Hepatocyte (in vitro differentiated cells): ENCODE results near the gene ZNRF1. TPM values are rescaled to one million over a fixed set of nuclear protein-coding genes. Genes with fewer than 3 reads are reported as not detected.

Experiments used
- DNase-seq: peaks from one replicate; pipeline ENCODE4 v3.0.0-alpha.2; 2016; ENCODE audit warnings: low spot score
- H2AFZ ChIP-seq: fragments of 200-600 bp; sonication (generic); 2 replicates; pipeline ENCODE4 v1.6.0; 2016; ENCODE audit warnings: antibody characterized with exemption, mild to moderate bottlenecking
- H3K27ac ChIP-seq: fragments of 200-600 bp; sonication (generic); 2 replicates; pipeline ENCODE4 v1.5.1; 2016; ENCODE audit warnings: mild to moderate bottlenecking
- H3K27me3 ChIP-seq: fragments of 200-600 bp; sonication (generic); 2 replicates; pipeline ENCODE4 v1.6.1; 2016
- H3K36me3 ChIP-seq: fragments of 200-600 bp; sonication (generic); replicated peaks from 2 replicates; pipeline ENCODE4 v1.5.1; 2016; ENCODE audit warnings: low read depth; ENCODE audit not compliant: insufficient read depth
- H3K4me1 ChIP-seq: fragments of 200-600 bp; sonication (generic); 2 replicates; pipeline ENCODE4 v1.5.1; 2016; ENCODE audit warnings: mild to moderate bottlenecking, moderate library complexity; ENCODE audit not compliant: insufficient read depth
- H3K4me2 ChIP-seq: fragments of 200-600 bp; sonication (generic); 2 replicates; pipeline ENCODE4 v1.6.0; 2016
- H3K4me3 ChIP-seq: fragments of 200-600 bp; sonication (generic); 2 replicates; pipeline ENCODE4 v1.5.1; 2016; ENCODE audit warnings: mild to moderate bottlenecking
- H3K79me2 ChIP-seq: fragments of 200-600 bp; sonication (generic); 2 replicates; pipeline ENCODE4 v1.6.0; 2017; ENCODE audit warnings: mild to moderate bottlenecking
- H3K9me2 ChIP-seq: fragments of 200-600 bp; sonication (generic); replicated peaks from 2 replicates; pipeline ENCODE4 v1.6.0; 2017; ENCODE audit warnings: mild to moderate bottlenecking; ENCODE audit not compliant: insufficient read depth
- H3K9me3 ChIP-seq: fragments of 200-600 bp; sonication (generic); 2 replicates; pipeline ENCODE4 v1.5.1; 2016; ENCODE audit warnings: low read depth, mild to moderate bottlenecking
- H4K20me1 ChIP-seq: fragments of 200-600 bp; sonication (generic); 2 replicates; pipeline ENCODE4 v1.6.0; 2016; ENCODE audit warnings: mild to moderate bottlenecking; ENCODE audit not compliant: insufficient read depth, poor library complexity, severe bottlenecking
- EZH2 ChIP-seq: fragments of 200-600 bp; sonication (generic); IDR thresholded peaks from 2 replicates; pipeline ENCODE4 v1.6.1; 2016; ENCODE audit warnings: antibody characterized with exemption, mild to moderate bottlenecking, borderline replicate concordance
- EZH2phosphoT487 ChIP-seq: fragments of 200-600 bp; sonication (generic); IDR thresholded peaks from one replicate; pipeline ENCODE4 v1.6.1; 2018; ENCODE audit warnings: antibody characterized with exemption, mild to moderate bottlenecking, low read depth, moderate library complexity; ENCODE audit not compliant: unreplicated experiment, severe bottlenecking
- WGBS: methylation state at CpG from one replicate; pipeline ENCODE4 v1.1.6; 2016; ENCODE audit warnings: low lambda C conversion rate; ENCODE audit errors: missing lambda C conversion rate; 5-methylcytosine and 5-hydroxymethylcytosine counted together
- polyA plus RNA-seq: library from polyadenylated mRNA; unstranded; fragments of >200 nt; fragmentation: Nextera tagmentation; extraction: Ambion mirVana; gene quantifications from 2 replicates; pipeline ENCODE4 v1.2.1, GENCODE V29; 2016
- total RNA-seq: library from RNA; depleted of rRNA; stranded (reverse); fragments of >200 nt; gene quantifications from 2 replicates; pipeline ENCODE4 v1.2.3, GENCODE V29; 2014
- TF ChIP-seq, protein P1 (sequence below): fragments of 200-600 bp; sonication (generic); IDR thresholded peaks from 2 replicates; pipeline ENCODE4 v1.5.1; 2016; ENCODE audit warnings: antibody characterized with exemption, mild to moderate bottlenecking; ENCODE audit not compliant: poor library complexity

Gene ZNRF1
- total and polyA plus RNA-seq, 2 experiments from 2014 or later, result 23.0 to 46.5 TPM

DNA sequence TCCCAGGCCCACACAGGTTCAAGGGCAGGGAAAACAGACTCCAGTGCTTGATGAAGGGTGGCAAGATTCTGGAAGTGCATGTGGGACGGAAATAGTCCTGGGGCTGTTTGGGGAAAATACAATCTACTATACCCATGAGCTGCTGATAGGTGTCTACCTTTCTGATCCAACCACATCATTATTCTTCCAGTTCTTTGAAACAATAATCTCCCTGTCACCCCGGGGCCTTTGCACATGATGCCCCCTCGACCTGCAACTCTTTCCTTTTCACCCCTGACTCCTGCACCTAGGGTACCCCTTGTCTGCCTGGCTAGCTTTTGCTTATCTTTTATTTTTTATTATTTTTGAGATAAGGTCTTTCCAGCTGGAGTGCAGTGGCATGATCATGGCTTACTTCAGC, 72.8 kb downstream of the ZNRF1 start:
- Histone ChIP-seq H3K4me3 (no peak overlapping the region), H2AFZ (no peak overlapping the region), H3K4me2 (no peak overlapping the region), H4K20me1 (peaks cover 15% of the 10 kb centered on the region), H3K9me3 (no peaks in the 10 kb centered on the region), H3K27me3 (no peaks in the 10 kb centered on the region), H3K79me2 (peaks cover 91% of the 10 kb centered on the region), H3K9me2 (no peaks in the 10 kb centered on the region), H3K27ac (peak overlapping the region; percentile 64), H3K36me3 (no peaks in the 10 kb centered on the region), H3K4me1 (peaks cover 15% of the 10 kb centered on the region)
- TF ChIP-seq EZH2 (no peak), EZH2phosphoT487 (no peak)
- TF ChIP-seq, protein P1, sequence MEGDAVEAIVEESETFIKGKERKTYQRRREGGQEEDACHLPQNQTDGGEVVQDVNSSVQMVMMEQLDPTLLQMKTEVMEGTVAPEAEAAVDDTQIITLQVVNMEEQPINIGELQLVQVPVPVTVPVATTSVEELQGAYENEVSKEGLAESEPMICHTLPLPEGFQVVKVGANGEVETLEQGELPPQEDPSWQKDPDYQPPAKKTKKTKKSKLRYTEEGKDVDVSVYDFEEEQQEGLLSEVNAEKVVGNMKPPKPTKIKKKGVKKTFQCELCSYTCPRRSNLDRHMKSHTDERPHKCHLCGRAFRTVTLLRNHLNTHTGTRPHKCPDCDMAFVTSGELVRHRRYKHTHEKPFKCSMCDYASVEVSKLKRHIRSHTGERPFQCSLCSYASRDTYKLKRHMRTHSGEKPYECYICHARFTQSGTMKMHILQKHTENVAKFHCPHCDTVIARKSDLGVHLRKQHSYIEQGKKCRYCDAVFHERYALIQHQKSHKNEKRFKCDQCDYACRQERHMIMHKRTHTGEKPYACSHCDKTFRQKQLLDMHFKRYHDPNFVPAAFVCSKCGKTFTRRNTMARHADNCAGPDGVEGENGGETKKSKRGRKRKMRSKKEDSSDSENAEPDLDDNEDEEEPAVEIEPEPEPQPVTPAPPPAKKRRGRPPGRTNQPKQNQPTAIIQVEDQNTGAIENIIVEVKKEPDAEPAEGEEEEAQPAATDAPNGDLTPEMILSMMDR, result no peak
- WGBS, result 88% methylated on average over 3 of the region's 3 CpGs
- DNase-seq, result no peak

DNA sequence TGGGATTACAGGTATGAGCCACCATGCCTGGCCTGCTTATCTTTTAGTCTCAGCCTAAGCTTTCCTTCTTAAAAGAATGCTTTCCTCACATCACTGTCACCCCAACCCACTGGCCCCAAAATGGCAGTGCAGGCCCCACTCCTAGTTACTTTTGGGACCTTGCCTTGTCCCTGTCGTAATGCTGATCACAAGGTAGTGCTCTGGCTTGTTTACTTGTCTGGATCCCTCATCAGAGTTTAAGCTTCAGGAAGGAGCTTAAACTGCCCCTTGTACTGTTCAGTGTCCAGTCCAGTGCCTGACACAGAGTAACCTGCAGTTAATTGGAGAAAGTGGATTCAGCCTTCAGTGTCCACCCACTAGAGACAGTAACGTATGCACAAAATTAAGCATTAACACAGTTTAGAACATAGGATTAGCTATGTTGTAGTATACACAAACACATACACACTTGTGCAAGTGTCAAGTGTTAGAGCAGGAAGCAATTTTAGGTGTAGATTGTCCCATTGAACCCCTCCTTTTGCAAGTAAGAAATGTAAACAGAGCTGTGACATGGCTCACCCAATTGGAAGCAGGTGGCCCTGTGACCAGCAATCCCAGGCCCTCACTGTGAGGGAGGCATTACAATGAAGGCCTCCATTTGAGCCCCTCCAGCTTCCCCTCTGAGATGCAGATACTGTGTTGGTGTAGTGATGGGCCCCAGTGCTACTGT, 73.6 kb downstream of the ZNRF1 start:
- H3K9me2 ChIP-seq, result no peaks in the 10 kb centered on the region
- H3K4me3 ChIP-seq, result no peak overlapping the region
- H2AFZ ChIP-seq, result no peak overlapping the region
- 85% methylated on average over 2 of the region's 2 CpGs for WGBS
- H3K4me2 ChIP-seq, result no peak overlapping the region
- peaks cover 15% of the 10 kb centered on the region for H4K20me1 ChIP-seq
- TF ChIP-seq EZH2phosphoT487 (no peak), EZH2 (no peak)
- TF ChIP-seq, protein P1, result no peak
- H3K27me3 ChIP-seq, result no peaks in the 10 kb centered on the region
- peak overlapping the region; percentile 30 for H3K27ac ChIP-seq
- peaks cover 91% of the 10 kb centered on the region for H3K79me2 ChIP-seq
- peaks cover 15% of the 10 kb centered on the region for H3K4me1 ChIP-seq
- no peaks in the 10 kb centered on the region for H3K36me3 ChIP-seq
- no peak for DNase-seq
- H3K9me3 ChIP-seq, result no peaks in the 10 kb centered on the region

DNA sequence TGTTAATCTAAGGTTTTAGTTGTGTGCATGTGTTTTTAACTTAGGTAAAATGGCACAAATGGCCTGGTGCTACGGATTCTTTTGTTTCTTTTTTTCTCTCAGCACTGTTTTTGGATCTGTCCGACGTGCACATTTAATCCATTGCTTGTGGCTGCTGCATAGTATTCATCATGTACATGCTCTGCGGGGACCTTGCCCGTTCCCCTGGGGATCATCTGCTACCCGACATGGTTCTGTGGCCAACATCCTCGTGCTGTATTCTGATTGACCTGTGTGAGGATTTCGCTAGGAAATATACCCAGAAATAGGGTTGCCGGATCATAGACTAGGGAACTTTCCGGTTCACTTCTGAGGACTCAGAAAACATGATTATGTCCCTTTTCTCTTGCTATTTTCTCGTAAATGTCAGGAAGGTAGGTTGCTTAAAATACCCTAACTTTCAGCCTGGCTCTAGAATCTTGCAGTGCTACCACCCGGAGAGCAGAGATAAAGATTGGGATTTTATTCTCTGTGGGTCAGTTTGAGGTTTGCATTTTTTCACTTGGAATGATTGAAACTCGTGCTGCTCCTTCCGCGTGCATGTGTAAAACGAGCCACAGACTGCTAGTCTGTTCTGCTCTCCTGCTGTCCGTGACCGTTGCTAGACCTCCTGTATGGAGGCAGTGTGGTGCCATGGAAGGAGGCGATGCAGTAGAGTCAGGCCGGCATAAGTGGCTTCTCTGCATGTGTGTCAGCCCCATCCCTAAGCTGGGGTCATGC, 74.9 kb downstream of the ZNRF1 start:
- Histone ChIP-seq H2AFZ (no peak overlapping the region), H3K4me2 (no peak overlapping the region), H3K79me2 (peaks cover 91% of the 10 kb centered on the region), H3K27me3 (no peaks in the 10 kb centered on the region), H3K9me3 (no peaks in the 10 kb centered on the region), H3K9me2 (no peaks in the 10 kb centered on the region), H3K27ac (no peak overlapping the region), H3K4me1 (peaks cover 15% of the 10 kb centered on the region), H3K36me3 (no peaks in the 10 kb centered on the region), H4K20me1 (peaks cover 15% of the 10 kb centered on the region), H3K4me3 (no peak overlapping the region)
- DNase-seq, result no peak
- TF ChIP-seq, protein P1, result no peak
- no peak for TF ChIP-seq EZH2phosphoT487
- no peak for TF ChIP-seq EZH2
- WGBS, result 68% methylated on average over 20 of the region's 20 CpGs
